Fibroblast of peridontal ligament (primary cell): ENCODE results near the gene KRTAP10-1.

Source experiments
- DNase-seq: peaks from one replicate; pipeline ENCODE4 v3.0.0-alpha.2; 2010; ENCODE audit errors: extremely low read depth

KRTAP10-1 gene

GRCh38 chr21:44502171-44502958 is 37.6 kb downstream of the KRTAP10-1 start:
- no peak for DNase-seq

- DNase-seq = no peak
Observed at GRCh38 chr21:44500111-44500510, 39.9 kb downstream of the KRTAP10-1 start.

GRCh38 chr21:44499631-44500030 is 40.4 kb downstream of the KRTAP10-1 start:
- DNase-seq = no peak

- no peak for DNase-seq
Observed at GRCh38 chr21:44499211-44499560, 40.8 kb downstream of the KRTAP10-1 start.

GRCh38 chr21:44498280-44499210 is 41.5 kb downstream of the KRTAP10-1 start:
- no peak for DNase-seq

- DNase-seq = peak; percentile 13
Observed at GRCh38 chr21:44497703-44498126, 42.3 kb downstream of the KRTAP10-1 start.

- DNase-seq = no peak
Observed at GRCh38 chr21:44496564-44497550, 43.1 kb downstream of the KRTAP10-1 start.

- no peak for DNase-seq
Observed at GRCh38 chr21:44495611-44496563, 44.1 kb downstream of the KRTAP10-1 start.

- no peak for DNase-seq
Observed at GRCh38 chr21:44494956-44495355, 45.0 kb downstream of the KRTAP10-1 start.

- no peak for DNase-seq
Observed at GRCh38 chr21:44494418-44494817, 45.6 kb downstream of the KRTAP10-1 start.

- no peak for DNase-seq
Observed at GRCh38 chr21:44492567-44493385, 47.2 kb downstream of the KRTAP10-1 start.

GRCh38 chr21:44490816-44491215 is 49.2 kb downstream of the KRTAP10-1 start:
- no peak for DNase-seq

GRCh38 chr21:44490405-44490804 is 49.6 kb downstream of the KRTAP10-1 start:
- no peak for DNase-seq

- no peak for DNase-seq
Observed at GRCh38 chr21:44489962-44490361, 50.0 kb downstream of the KRTAP10-1 start.
